HCT116 (cell line): ENCODE results near the gene TMEM156. TPM values are rescaled to one million over a fixed set of nuclear protein-coding genes. Genes with fewer than 3 reads are reported as not detected.

ENCODE experiments used
- ATAC-seq: fragments of 200-7000 bp; cut with Tn5 transposase; 2 replicates; pipeline ENCODE4 v1.9.1; 2020; ENCODE audit warnings: mild to moderate bottlenecking, moderate library complexity
- BruUV-seq: library from RNA; stranded (reverse); fragments of 400-500 nt; replicated peaks from 2 replicates; lab custom pipeline; 2021; lab: Mats Ljungman, UMichigan
- CTCF ChIA-PET: fragments of 300-600 bp; sonication (Branson Sonifier 250); formaldehyde crosslinking; loops from one replicate; lab custom pipeline; 2021; ENCODE audit warnings: antibody characterized with exemption; lab: Charles Lee
- POLR2A ChIA-PET: fragments of 300-600, 350-600 bp; sonication (Branson Sonifier 250); formaldehyde crosslinking; loops from one replicate; lab custom pipeline; 2021; ENCODE audit warnings: antibody characterized with exemption; lab: Charles Lee
- RAD21 ChIA-PET, 2 experiments: fragments of 300-600 bp; sonication (Branson Sonifier 250); formaldehyde crosslinking; loops; one replicate each; lab custom pipeline; 2023; ENCODE audit warnings: low total read pairs in 2 of 2; ENCODE audit not compliant: uncharacterized antibody in 2 of 2, unreplicated experiment in 2 of 2, low non-redundant PET in 1 of 2; lab: Charles Lee
- DNase-seq: peaks from one replicate; pipeline ENCODE4 v3.0.0-alpha.2; 2010; ENCODE audit warnings: low read depth, low spot score
- H2AFZ ChIP-seq: fragments of 200-600 bp; shearing (Covaris generic), sonication (generic); 2 replicates; pipeline ENCODE4 v1.6.1; 2017; ENCODE audit warnings: low read depth, mixed run types, mixed read lengths, antibody characterized with exemption, low read length; ENCODE audit not compliant: poor library complexity, severe bottlenecking
- H3K27ac ChIP-seq: 2 replicates; pipeline ENCODE4 v1.5.1; 2012; ENCODE audit warnings: low read depth, low read length
- H3K27me3 ChIP-seq: fragments of 200-600 bp; sonication (generic); 2 replicates; pipeline ENCODE4 v1.6.1; 2016; ENCODE audit warnings: mixed run types, low read length, mixed read lengths; ENCODE audit not compliant: insufficient read depth
- H3K36me3 ChIP-seq, 2 experiments: fragments of 200-500 bp in 1 of 2; fragments of 200-600 bp in 1 of 2; sonication (Bioruptor generic) in 1 of 2; sonication (generic) in 1 of 2; 2 replicates each; pipeline versions ENCODE4 v1.5.1 to v1.6.1; 2014 to 2016; ENCODE audit warnings: low read length in 2 of 2, inconsistent platforms in 1 of 2, mixed read lengths in 1 of 2, mixed run types in 1 of 2; ENCODE audit not compliant: insufficient read depth in 2 of 2, control insufficient read depth in 1 of 2
- H3K4me1 ChIP-seq, 2 experiments: fragments of 200-600 bp in 1 of 2; sonication (generic) in 1 of 2; 2 replicates each; pipeline versions ENCODE4 v1.5.1 to v1.6.1; 2012 to 2017; ENCODE audit warnings: low read length in 2 of 2, inconsistent platforms in 1 of 2, mild to moderate bottlenecking in 1 of 2, mixed read lengths in 1 of 2, mixed run types in 1 of 2, moderate library complexity in 1 of 2; ENCODE audit not compliant: insufficient read depth in 2 of 2, control insufficient read depth in 1 of 2
- H3K4me2 ChIP-seq: fragments of 200-600 bp; sonication (generic); 2 replicates; pipeline ENCODE4 v1.6.1; 2017; ENCODE audit warnings: mixed run types, low read length, mixed read lengths
- H3K4me3 ChIP-seq, 2 experiments: fragments of 200-600 bp in 1 of 2; sonication (generic) in 1 of 2; replicated peaks in 1 of 2; 2 replicates each; pipeline ENCODE4 v1.5.1; 2011 to 2016; ENCODE audit warnings: low read length in 2 of 2, control low read depth in 1 of 2, low read depth in 1 of 2, mild to moderate bottlenecking in 1 of 2, mixed read lengths in 1 of 2, mixed run types in 1 of 2
- H3K79me2 ChIP-seq: fragments of 200-600 bp; sonication (generic); 2 replicates; pipeline ENCODE4 v1.6.1; 2017; ENCODE audit warnings: mild to moderate bottlenecking, mixed run types, low read length, moderate library complexity, mixed read lengths; ENCODE audit not compliant: insufficient read depth
- H3K9ac ChIP-seq: fragments of 200-600 bp; sonication (generic); 2 replicates; pipeline ENCODE4 v1.6.1; 2016; ENCODE audit warnings: low read length, mixed read lengths
- H3K9me2 ChIP-seq: fragments of 200-600 bp; sonication (generic), shearing (Covaris generic); 2 replicates; pipeline ENCODE4 v1.6.1; 2017; ENCODE audit warnings: mixed run types, mild to moderate bottlenecking, moderate library complexity; ENCODE audit not compliant: insufficient read depth
- H3K9me3 ChIP-seq, 2 experiments: fragments of 200-500 bp in 1 of 2; fragments of 200-600 bp in 1 of 2; sonication (Bioruptor generic) in 1 of 2; sonication (generic) in 1 of 2; 2 replicates each; pipeline ENCODE4 v1.6.1; 2014 to 2017; ENCODE audit warnings: low read length in 2 of 2, mixed read lengths in 2 of 2, inconsistent platforms in 1 of 2, low read depth in 1 of 2, mild to moderate bottlenecking in 1 of 2, mixed run types in 1 of 2, moderate library complexity in 1 of 2; ENCODE audit not compliant: control insufficient read depth in 1 of 2, insufficient read depth in 1 of 2
- H4K20me1 ChIP-seq: fragments of 200-600 bp; sonication (generic), shearing (Covaris generic); 2 replicates; pipeline ENCODE4 v1.6.1; 2017; ENCODE audit warnings: mixed run types, mild to moderate bottlenecking, moderate library complexity; ENCODE audit not compliant: insufficient read depth
- ATF3 ChIP-seq: IDR thresholded peaks from 2 replicates; pipeline ENCODE4 v1.6.1; 2012
- CEBPB ChIP-seq: IDR thresholded peaks from 2 replicates; pipeline ENCODE4 v1.6.1; 2012; ENCODE audit warnings: low read depth
- EZH2 ChIP-seq: fragments of 200-600 bp; sonication (generic); IDR thresholded peaks from 2 replicates; pipeline ENCODE4 v1.6.1; 2017; ENCODE audit warnings: antibody characterized with exemption, mixed run types
- EZH2phosphoT487 ChIP-seq: fragments of 200-600 bp; IDR thresholded peaks from 2 replicates; pipeline ENCODE4 v1.6.1; 2018; ENCODE audit warnings: antibody characterized with exemption, borderline replicate concordance
- FOSL1 ChIP-seq: IDR thresholded peaks from 2 replicates; pipeline ENCODE4 v1.6.1; 2012; ENCODE audit warnings: low read depth
- JUND ChIP-seq: IDR thresholded peaks from 2 replicates; pipeline ENCODE4 v1.6.1; 2012
- MAX ChIP-seq: IDR thresholded peaks from 2 replicates; pipeline ENCODE4 v1.6.1; 2012
- POLR2A ChIP-seq: IDR thresholded peaks from 2 replicates; pipeline ENCODE4 v1.7.0; 2011; ENCODE audit warnings: borderline replicate concordance; ENCODE audit not compliant: insufficient read depth, insufficient read length; ENCODE audit errors: extremely low read depth
- SP1 ChIP-seq: IDR thresholded peaks from 2 replicates; pipeline ENCODE4 v1.6.1; 2012; ENCODE audit warnings: low read depth
- TCF7L2 ChIP-seq: IDR thresholded peaks from 2 replicates; pipeline ENCODE4 v1.7.0; 2011; ENCODE audit warnings: borderline replicate concordance, inconsistent platforms; ENCODE audit not compliant: insufficient read depth, insufficient read length; ENCODE audit errors: extremely low read depth
- YY1 ChIP-seq: IDR thresholded peaks from 2 replicates; pipeline ENCODE4 v1.6.1; 2011; ENCODE audit warnings: low read length, low read depth, moderate library complexity, mild to moderate bottlenecking; ENCODE audit not compliant: insufficient replicate concordance; ENCODE audit errors: extremely low read depth
- ZBTB33 ChIP-seq: IDR thresholded peaks from 2 replicates; pipeline ENCODE4 v1.6.1; 2011; ENCODE audit warnings: mild to moderate bottlenecking, low read length, moderate library complexity; ENCODE audit not compliant: insufficient replicate concordance; ENCODE audit errors: extremely low read depth
- ZNF274 ChIP-seq: fragments of 200-500 bp; sonication (Bioruptor generic); IDR thresholded peaks from 2 replicates; pipeline ENCODE4 v1.6.1; 2014; ENCODE audit warnings: mild to moderate bottlenecking, low read depth, low read length, inconsistent platforms
- intact Hi-C: fragments of 100-400 bp; cut with micrococcal nuclease; formaldehyde crosslinking; loops from 2 replicates; pipeline ENCODE4 v1.10.0; 2022
- total RNA-seq: library from RNA; stranded (reverse); gene quantifications from one replicate; pipeline ENCODE4 v1.2.1, GENCODE V29; 2021; ENCODE audit not compliant: unreplicated experiment

TMEM156 gene
- total RNA-seq, 1 experiment from 2014 or later, result 0.22 TPM

- ATAC-seq (no peak), DNase-seq (no peak)
- no peak for TF ChIP-seq POLR2A
- Histone ChIP-seq H3K27me3 (no peaks in the 10 kb centered on the region), H3K79me2 (no peaks in the 10 kb centered on the region), H4K20me1 (no peaks in the 10 kb centered on the region), H3K9me2 (no peaks in the 10 kb centered on the region), H2AFZ (no peak overlapping the region), H3K36me3 (peaks cover 0 to 5% of the 10 kb centered on the region in 2 experiments; a peak in 1 of 4 replicates), H3K4me2 (no peak overlapping the region), H3K4me1 (no peaks in the 10 kb centered on the region), H3K4me3 (no peak overlapping the region), H3K9ac (no peak overlapping the region), H3K27ac (no peak overlapping the region), H3K9me3 (no peaks in the 10 kb centered on the region)
- ChIA-PET CTCF (no interaction called here), RAD21 (no interaction called here), POLR2A (no interaction called here)
- intact Hi-C loops, result no loop called here
- no TSS peak for BruUV-seq
Observed at GRCh38 chr4:38921151-38921550, 111.1 kb downstream of the TMEM156 start.

GRCh38 chr4:38920677-38921076 lies 111.5 kb downstream of the TMEM156 start:
- no peak overlapping the region for H3K27ac ChIP-seq
- H3K9ac ChIP-seq, result no peak overlapping the region
- DNase-seq (no peak), ATAC-seq (no peak)
- CTCF ChIA-PET, result no interaction called here
- no peak overlapping the region for H3K4me3 ChIP-seq
- POLR2A ChIA-PET, result no interaction called here
- TF ChIP-seq TCF7L2, result no peak
- no peak for TF ChIP-seq ZNF274
- TF ChIP-seq EZH2, result no peak
- TF ChIP-seq YY1, result no peak
- TF ChIP-seq EZH2phosphoT487, result no peak
- TF ChIP-seq SP1, result no peak
- no peak for TF ChIP-seq ATF3
- no peak for TF ChIP-seq FOSL1
- no peak for TF ChIP-seq CEBPB
- TF ChIP-seq MAX, result no peak
- no peak for TF ChIP-seq JUND
- TF ChIP-seq ZBTB33, result no peak
- no peak for TF ChIP-seq POLR2A
- no peaks in the 10 kb centered on the region for H3K27me3 ChIP-seq
- intact Hi-C loops, result no loop called here
- no peaks in the 10 kb centered on the region for H4K20me1 ChIP-seq
- H3K4me2 ChIP-seq, result no peak overlapping the region
- no peaks in the 10 kb centered on the region for H3K9me3 ChIP-seq
- H2AFZ ChIP-seq, result no peak overlapping the region
- no peaks in the 10 kb centered on the region for H3K79me2 ChIP-seq
- H3K9me2 ChIP-seq, result no peaks in the 10 kb centered on the region
- RAD21 ChIA-PET, result no interaction called here
- BruUV-seq, result no TSS peak
- H3K36me3 ChIP-seq, result peaks cover 3 to 7% of the 10 kb centered on the region in 2 experiments; a peak in 2 of 4 replicates
- H3K4me1 ChIP-seq, result no peaks in the 10 kb centered on the region
